GM10266 (cell line): ENCODE data around the gene CCNI2.

Experiments used
- DNase-seq: peaks from one replicate; pipeline ENCODE4 v3.0.0; 2012; ENCODE audit errors: extremely low spot score
- CTCF ChIP-seq: IDR thresholded peaks from 2 replicates; pipeline ENCODE4 v1.5.1; 2012; ENCODE audit warnings: mild to moderate bottlenecking, low read depth; ENCODE audit not compliant: control insufficient read depth, insufficient read depth; ENCODE audit errors: missing control alignments

CCNI2 gene

GRCh38 chr5:132772291-132773070 is 25.3 kb downstream of the CCNI2 start:
- no peak for TF ChIP-seq CTCF
- no peak for DNase-seq

- DNase-seq = no peak
- TF ChIP-seq CTCF = no peak
These were observed 25.9 kb downstream of the CCNI2 start for GRCh38 chr5:132773114-132773513.

- no peak for TF ChIP-seq CTCF
- DNase-seq = no peak
These were observed 26.6 kb downstream of the CCNI2 start for GRCh38 chr5:132773601-132774355.

GRCh38 chr5:132774406-132774805 is 27.2 kb downstream of the CCNI2 start:
- DNase-seq = no peak

GRCh38 chr5:132774896-132775295 is 27.7 kb downstream of the CCNI2 start:
- TF ChIP-seq CTCF = no peak
- DNase-seq = no peak

More at GRCh38 chr5:132774406-132774805, 27.2 kb downstream of the CCNI2 start:
- TF ChIP-seq CTCF = no peak

GRCh38 chr5:132775476-132775961 is 28.3 kb downstream of the CCNI2 start:
- TF ChIP-seq CTCF = no peak
- DNase-seq = no peak

- no peak for TF ChIP-seq CTCF
- DNase-seq = peak; percentile 47
These were observed 29.1 kb downstream of the CCNI2 start for GRCh38 chr5:132776131-132776937.
